ENCODE measurements around the gene DLGAP1. TPM values are rescaled to one million over a fixed set of nuclear protein-coding genes. Genes with fewer than 3 reads are reported as not detected.
A peak's percentile ranks its signal among the peaks of the same experiment; 100 is the strongest.

DLGAP1 gene
- total RNA-seq, 1 donor from 2014 or later = 13.6 TPM

DNA sequence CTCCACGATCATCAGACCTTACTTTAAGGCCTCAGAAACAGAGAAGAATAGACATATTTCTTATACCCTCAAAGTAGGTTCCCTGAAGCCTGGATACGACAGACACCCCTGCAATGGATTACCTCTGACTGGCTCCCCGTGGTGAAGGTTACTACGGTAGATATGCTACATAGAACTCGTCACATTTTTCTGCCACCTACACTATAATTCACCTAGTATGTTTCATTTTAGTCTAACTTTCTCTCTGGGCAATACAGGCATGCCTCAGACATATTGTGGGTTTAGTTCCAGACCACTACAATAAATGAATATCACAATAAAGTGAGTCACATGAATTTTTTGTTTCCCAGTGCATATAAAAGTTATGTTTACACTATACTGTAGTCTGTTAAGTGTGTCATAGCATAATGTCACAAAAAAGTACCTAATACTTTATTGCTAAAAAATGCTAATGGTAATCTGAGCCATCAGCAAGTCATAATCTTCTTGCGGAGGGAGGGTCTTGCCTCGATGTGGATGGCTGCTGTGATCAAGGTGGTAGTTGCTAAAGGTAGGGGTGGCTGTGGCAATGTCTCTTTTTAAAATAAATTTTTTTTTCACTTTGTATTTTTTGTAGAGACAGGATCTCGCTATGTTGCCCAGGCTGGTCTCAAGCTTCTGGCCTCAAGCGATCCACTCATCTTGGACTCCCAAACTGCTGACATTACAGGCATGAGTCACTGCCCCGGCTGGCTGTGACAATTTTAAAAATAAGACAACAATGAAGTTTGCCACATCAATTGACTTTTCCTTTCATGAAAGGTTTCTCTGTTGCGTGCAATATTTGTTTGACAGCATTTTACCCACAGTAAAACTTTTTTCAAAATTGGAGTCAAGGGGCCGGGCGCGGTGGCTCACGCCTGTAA lies 940.5 kb downstream of the DLGAP1 start:
- peaks cover 5% of the 10 kb centered on the region for H3K4me1 Mint-ChIP-seq (ENCODE audit: low read depth, unreplicated experiment)
- peaks cover 2% of the 10 kb centered on the region for H3K27me3 Mint-ChIP-seq (ENCODE audit: unreplicated experiment)
- peaks cover 5% of the 10 kb centered on the region for H3K9me3 Mint-ChIP-seq (ENCODE audit: unreplicated experiment)
- H3K36me3 Mint-ChIP-seq (ENCODE audit: unreplicated experiment) = no peaks in the 10 kb centered on the region
- no peak overlapping the region for H3K27ac Mint-ChIP-seq (ENCODE audit: unreplicated experiment)
- no peak for DNase-seq
- no peak overlapping the region for H3K4me3 Mint-ChIP-seq (ENCODE audit: unreplicated experiment)
- TF ChIP-seq, protein P1, sequence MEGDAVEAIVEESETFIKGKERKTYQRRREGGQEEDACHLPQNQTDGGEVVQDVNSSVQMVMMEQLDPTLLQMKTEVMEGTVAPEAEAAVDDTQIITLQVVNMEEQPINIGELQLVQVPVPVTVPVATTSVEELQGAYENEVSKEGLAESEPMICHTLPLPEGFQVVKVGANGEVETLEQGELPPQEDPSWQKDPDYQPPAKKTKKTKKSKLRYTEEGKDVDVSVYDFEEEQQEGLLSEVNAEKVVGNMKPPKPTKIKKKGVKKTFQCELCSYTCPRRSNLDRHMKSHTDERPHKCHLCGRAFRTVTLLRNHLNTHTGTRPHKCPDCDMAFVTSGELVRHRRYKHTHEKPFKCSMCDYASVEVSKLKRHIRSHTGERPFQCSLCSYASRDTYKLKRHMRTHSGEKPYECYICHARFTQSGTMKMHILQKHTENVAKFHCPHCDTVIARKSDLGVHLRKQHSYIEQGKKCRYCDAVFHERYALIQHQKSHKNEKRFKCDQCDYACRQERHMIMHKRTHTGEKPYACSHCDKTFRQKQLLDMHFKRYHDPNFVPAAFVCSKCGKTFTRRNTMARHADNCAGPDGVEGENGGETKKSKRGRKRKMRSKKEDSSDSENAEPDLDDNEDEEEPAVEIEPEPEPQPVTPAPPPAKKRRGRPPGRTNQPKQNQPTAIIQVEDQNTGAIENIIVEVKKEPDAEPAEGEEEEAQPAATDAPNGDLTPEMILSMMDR (IDR thresholded peaks at IDR 0.05; ENCODE audit: partially characterized antibody, unreplicated experiment) = no peak

- Mint-ChIP-seq H3K36me3 (ENCODE audit: unreplicated experiment) (no peaks in the 10 kb centered on the region), H3K27me3 (ENCODE audit: unreplicated experiment) (no peaks in the 10 kb centered on the region)
These were observed 941.6 kb downstream of the DLGAP1 start for GRCh38 chr18:3513481-3513880.

GRCh38 chr18:3511980-3512379 lies 943.1 kb downstream of the DLGAP1 start:
- TF ChIP-seq, protein P1 (IDR thresholded peaks at IDR 0.05; ENCODE audit: partially characterized antibody, unreplicated experiment) = no peak
- Mint-ChIP-seq H3K4me3 (ENCODE audit: unreplicated experiment) (no peak overlapping the region), H3K4me1 (ENCODE audit: low read depth, unreplicated experiment) (peaks cover 15% of the 10 kb centered on the region), H3K27me3 (ENCODE audit: unreplicated experiment) (no peaks in the 10 kb centered on the region), H3K9me3 (ENCODE audit: unreplicated experiment) (peaks cover 5% of the 10 kb centered on the region), H3K36me3 (ENCODE audit: unreplicated experiment) (no peaks in the 10 kb centered on the region), H3K27ac (ENCODE audit: unreplicated experiment) (no peak overlapping the region)
- no peak for DNase-seq

More at GRCh38 chr18:3513481-3513880, 941.6 kb downstream of the DLGAP1 start:
- TF ChIP-seq, protein P1 (IDR thresholded peaks at IDR 0.05; ENCODE audit: partially characterized antibody, unreplicated experiment) = no peak
- Mint-ChIP-seq H3K27ac (ENCODE audit: unreplicated experiment) (no peak overlapping the region), H3K4me3 (ENCODE audit: unreplicated experiment) (no peak overlapping the region), H3K9me3 (ENCODE audit: unreplicated experiment) (peaks cover 5% of the 10 kb centered on the region), H3K4me1 (ENCODE audit: low read depth, unreplicated experiment) (peaks cover 15% of the 10 kb centered on the region)
- no peak for DNase-seq

- TF ChIP-seq, protein P1 (IDR thresholded peaks at IDR 0.05; ENCODE audit: partially characterized antibody, unreplicated experiment) = no peak
- H3K9me3 Mint-ChIP-seq (ENCODE audit: unreplicated experiment) = peaks cover 5% of the 10 kb centered on the region
- no peak for DNase-seq
- H3K36me3 Mint-ChIP-seq (ENCODE audit: unreplicated experiment) = no peaks in the 10 kb centered on the region
- H3K4me1 Mint-ChIP-seq (ENCODE audit: low read depth, unreplicated experiment) = peaks cover 15% of the 10 kb centered on the region
- no peaks in the 10 kb centered on the region for H3K27me3 Mint-ChIP-seq (ENCODE audit: unreplicated experiment)
- no peak overlapping the region for H3K4me3 Mint-ChIP-seq (ENCODE audit: unreplicated experiment)
- H3K27ac Mint-ChIP-seq (ENCODE audit: unreplicated experiment) = no peak overlapping the region
These were observed 944.2 kb downstream of the DLGAP1 start for GRCh38 chr18:3510896-3511295.

GRCh38 chr18:3510024-3510423 lies 945.1 kb downstream of the DLGAP1 start:
- H3K4me3 Mint-ChIP-seq (ENCODE audit: unreplicated experiment) = peak overlapping the region; percentile 40
- H3K27ac Mint-ChIP-seq (ENCODE audit: unreplicated experiment) = no peak overlapping the region
- H3K36me3 Mint-ChIP-seq (ENCODE audit: unreplicated experiment) = no peaks in the 10 kb centered on the region
- TF ChIP-seq, protein P1 (IDR thresholded peaks at IDR 0.05; ENCODE audit: partially characterized antibody, unreplicated experiment) = no peak
- H3K27me3 Mint-ChIP-seq (ENCODE audit: unreplicated experiment) = no peaks in the 10 kb centered on the region
- peaks cover 15% of the 10 kb centered on the region for H3K4me1 Mint-ChIP-seq (ENCODE audit: low read depth, unreplicated experiment)
- H3K9me3 Mint-ChIP-seq (ENCODE audit: unreplicated experiment) = peaks cover 5% of the 10 kb centered on the region
- no peak for DNase-seq
